Measurements from ENCODE around the gene TNFRSF8. TPM values are rescaled to one million over a fixed set of nuclear protein-coding genes. Genes with fewer than 3 reads are reported as not detected.
"Not testable (repeated sequence)": the region's sequence is repeated elsewhere in the genome, so short reads cannot be mapped to it uniquely, and the experiment has no call there.

The TNFRSF8 gene
- total RNA-seq, 3 donors from 2014 or later (not counting 1 experiment from before 2014, with no cell fraction given), result 0.34 to 1.7 (median 0.50) TPM

DNA sequence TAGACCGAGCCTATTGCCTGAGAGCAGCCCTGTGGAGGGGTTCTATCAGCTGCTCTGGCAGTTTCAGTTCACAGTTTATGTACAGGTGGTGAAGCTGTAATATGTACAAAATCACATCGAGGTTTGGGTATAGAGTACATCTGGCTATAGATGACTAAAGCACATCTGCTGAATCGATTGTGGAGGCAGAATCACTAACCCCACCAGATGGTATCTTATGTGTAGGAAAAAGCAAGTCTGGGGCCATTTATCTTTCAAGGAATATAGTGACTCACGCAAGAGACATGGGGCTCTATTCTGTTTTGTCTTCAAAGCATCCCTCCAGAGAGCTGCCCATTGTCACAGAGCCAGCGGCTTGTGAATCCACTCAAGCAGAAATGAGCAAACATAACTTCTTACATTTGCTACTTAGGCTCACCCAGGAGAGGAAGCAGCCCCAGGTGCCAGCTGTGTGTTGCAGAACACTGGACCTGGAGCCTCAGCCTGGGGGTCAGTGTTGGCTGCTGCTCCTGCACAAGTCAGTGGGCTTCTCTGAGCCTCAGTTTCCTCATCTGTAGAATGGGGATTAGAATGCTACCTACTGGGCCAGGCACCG lies 22.5 kb upstream of the TNFRSF8 start:
- ATAC-seq, result no peak
- H3K27ac Mint-ChIP-seq, result no peak overlapping the region
- no peaks in the 10 kb centered on the region for H3K36me3 ChIP-seq (ENCODE audit: control insufficient read depth, insufficient read depth, low read length)
- H3K4me3 Mint-ChIP-seq, result no peak overlapping the region
- no peaks in the 10 kb centered on the region for H3K9me3 ChIP-seq (ENCODE audit: control insufficient read depth, insufficient read depth, low read length)
- DNase-seq, result no peak
- H3K27me3 ChIP-seq (ENCODE audit: control insufficient read depth, insufficient read depth, low read length), result no peaks in the 10 kb centered on the region
- no peak overlapping the region for H3K4me3 ChIP-seq (ENCODE audit: low read length)
- intact Hi-C loops (cut with micrococcal nuclease), result no loop called here
- 58% methylated on average over 6 of the region's 6 CpGs for WGBS (ENCODE audit: insufficient coverage)
- no peaks in the 10 kb centered on the region for H3K36me3 Mint-ChIP-seq
- peaks cover 0 to 8% of the 10 kb centered on the region in 2 donors for H3K27me3 Mint-ChIP-seq (ENCODE audit: low read depth in 2 of 2)
- H3K27ac ChIP-seq (ENCODE audit: low read length), result peak overlapping the region; percentile 40
- H3K4me1 ChIP-seq (ENCODE audit: control insufficient read depth, insufficient read depth, low read length), result peaks cover 10% of the 10 kb centered on the region
- H3K4me1 Mint-ChIP-seq, result peaks cover 0 to 7% of the 10 kb centered on the region in 2 donors
- TF ChIP-seq, protein P1, sequence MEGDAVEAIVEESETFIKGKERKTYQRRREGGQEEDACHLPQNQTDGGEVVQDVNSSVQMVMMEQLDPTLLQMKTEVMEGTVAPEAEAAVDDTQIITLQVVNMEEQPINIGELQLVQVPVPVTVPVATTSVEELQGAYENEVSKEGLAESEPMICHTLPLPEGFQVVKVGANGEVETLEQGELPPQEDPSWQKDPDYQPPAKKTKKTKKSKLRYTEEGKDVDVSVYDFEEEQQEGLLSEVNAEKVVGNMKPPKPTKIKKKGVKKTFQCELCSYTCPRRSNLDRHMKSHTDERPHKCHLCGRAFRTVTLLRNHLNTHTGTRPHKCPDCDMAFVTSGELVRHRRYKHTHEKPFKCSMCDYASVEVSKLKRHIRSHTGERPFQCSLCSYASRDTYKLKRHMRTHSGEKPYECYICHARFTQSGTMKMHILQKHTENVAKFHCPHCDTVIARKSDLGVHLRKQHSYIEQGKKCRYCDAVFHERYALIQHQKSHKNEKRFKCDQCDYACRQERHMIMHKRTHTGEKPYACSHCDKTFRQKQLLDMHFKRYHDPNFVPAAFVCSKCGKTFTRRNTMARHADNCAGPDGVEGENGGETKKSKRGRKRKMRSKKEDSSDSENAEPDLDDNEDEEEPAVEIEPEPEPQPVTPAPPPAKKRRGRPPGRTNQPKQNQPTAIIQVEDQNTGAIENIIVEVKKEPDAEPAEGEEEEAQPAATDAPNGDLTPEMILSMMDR (IDR thresholded peaks at IDR 0.05), result no peak
- H3K9me3 Mint-ChIP-seq, result no peaks in the 10 kb centered on the region

DNA sequence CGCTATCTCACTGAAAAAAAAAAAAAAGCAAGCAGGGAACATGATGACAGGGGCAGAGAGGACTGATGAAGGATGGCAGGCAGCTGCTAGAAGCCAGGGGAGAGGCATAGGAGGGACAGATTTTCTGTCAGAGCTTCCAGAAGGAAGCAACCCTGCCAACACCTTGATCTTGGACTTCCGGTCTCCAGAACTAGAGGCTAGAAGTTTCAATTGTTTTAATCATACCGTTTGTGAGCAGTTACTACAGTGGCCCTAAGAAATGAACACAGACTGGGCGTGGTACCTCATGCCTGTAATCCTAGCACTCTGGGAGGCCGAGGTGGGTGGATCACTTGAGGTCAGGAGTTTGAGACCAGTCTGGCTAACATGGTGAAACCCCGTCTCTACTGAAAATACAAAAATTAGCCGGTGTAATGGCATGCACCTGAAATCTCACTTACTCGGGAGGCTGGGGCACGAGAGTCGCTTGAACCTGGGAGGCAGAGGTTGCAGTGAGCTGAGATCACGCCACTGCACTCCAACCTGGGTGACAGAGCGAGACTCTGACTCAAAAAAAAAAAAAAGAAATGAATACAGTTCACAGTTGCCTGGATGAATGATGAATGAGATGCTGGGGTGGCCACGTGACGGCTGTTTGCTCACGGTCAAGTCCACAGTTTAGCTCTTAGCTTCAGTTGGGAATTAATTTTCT lies 18.8 kb upstream of the TNFRSF8 start:
- H3K4me1 Mint-ChIP-seq; H3K36me3 ChIP-seq (ENCODE audit: control insufficient read depth, insufficient read depth, low read length); DNase-seq; H3K27me3 ChIP-seq (ENCODE audit: control insufficient read depth, insufficient read depth, low read length); H3K9me3 Mint-ChIP-seq; intact Hi-C loops (cut with micrococcal nuclease); H3K4me3 Mint-ChIP-seq; ATAC-seq; H3K9me3 ChIP-seq (ENCODE audit: control insufficient read depth, insufficient read depth, low read length); H3K27ac ChIP-seq (ENCODE audit: low read length); H3K36me3 Mint-ChIP-seq; H3K27me3 Mint-ChIP-seq (ENCODE audit: low read depth in 2 of 2); H3K27ac Mint-ChIP-seq; H3K4me3 ChIP-seq (ENCODE audit: low read length): not testable (repeated sequence)
- 74% methylated on average over 15 of the region's 15 CpGs for WGBS (ENCODE audit: insufficient coverage)
- peaks cover 24% of the 10 kb centered on the region for H3K4me1 ChIP-seq (ENCODE audit: control insufficient read depth, insufficient read depth, low read length)

DNA sequence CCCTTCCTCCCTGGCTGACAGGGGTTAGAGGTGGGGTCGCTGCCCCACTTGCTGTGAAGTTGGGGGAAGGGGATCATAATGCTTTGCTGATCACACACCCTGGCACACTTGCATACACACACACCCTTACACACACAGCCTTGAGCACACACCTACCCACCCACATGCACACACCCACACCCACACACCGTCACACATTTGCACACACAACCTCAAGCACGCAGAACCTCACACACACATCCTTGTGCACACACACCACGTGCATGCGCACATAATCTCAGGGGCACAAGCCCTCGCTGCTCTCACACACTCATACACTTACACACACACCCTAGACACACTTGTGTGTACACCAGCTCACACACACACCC lies 16.4 kb upstream of the TNFRSF8 start:
- no peak overlapping the region for H3K4me3 Mint-ChIP-seq
- H3K27me3 ChIP-seq (ENCODE audit: control insufficient read depth, insufficient read depth, low read length), result no peaks in the 10 kb centered on the region
- DNase-seq (no peak), ATAC-seq (peak in 1 of 3 donors; percentile 3)
- H3K4me3 ChIP-seq (ENCODE audit: low read length), result no peak overlapping the region
- H3K4me1 Mint-ChIP-seq, result peaks cover 0 to 1% of the 10 kb centered on the region in 2 donors
- 54% methylated on average over 5 of the region's 6 CpGs for WGBS (ENCODE audit: insufficient coverage)
- intact Hi-C loops (cut with micrococcal nuclease), result no loop called here
- TF ChIP-seq, protein P1 (IDR thresholded peaks at IDR 0.05), result no peak
- H3K27me3 Mint-ChIP-seq (ENCODE audit: low read depth in 2 of 2), result peaks cover 0 to 3% of the 10 kb centered on the region in 2 donors
- no peak overlapping the region for H3K27ac Mint-ChIP-seq
- no peaks in the 10 kb centered on the region for H3K36me3 Mint-ChIP-seq
- no peak overlapping the region for H3K27ac ChIP-seq (ENCODE audit: low read length)
- H3K36me3 ChIP-seq (ENCODE audit: control insufficient read depth, insufficient read depth, low read length), result no peaks in the 10 kb centered on the region
- H3K9me3 ChIP-seq (ENCODE audit: control insufficient read depth, insufficient read depth, low read length), result no peaks in the 10 kb centered on the region
- no peaks in the 10 kb centered on the region for H3K9me3 Mint-ChIP-seq
- peaks cover 20% of the 10 kb centered on the region for H3K4me1 ChIP-seq (ENCODE audit: control insufficient read depth, insufficient read depth, low read length)

DNA sequence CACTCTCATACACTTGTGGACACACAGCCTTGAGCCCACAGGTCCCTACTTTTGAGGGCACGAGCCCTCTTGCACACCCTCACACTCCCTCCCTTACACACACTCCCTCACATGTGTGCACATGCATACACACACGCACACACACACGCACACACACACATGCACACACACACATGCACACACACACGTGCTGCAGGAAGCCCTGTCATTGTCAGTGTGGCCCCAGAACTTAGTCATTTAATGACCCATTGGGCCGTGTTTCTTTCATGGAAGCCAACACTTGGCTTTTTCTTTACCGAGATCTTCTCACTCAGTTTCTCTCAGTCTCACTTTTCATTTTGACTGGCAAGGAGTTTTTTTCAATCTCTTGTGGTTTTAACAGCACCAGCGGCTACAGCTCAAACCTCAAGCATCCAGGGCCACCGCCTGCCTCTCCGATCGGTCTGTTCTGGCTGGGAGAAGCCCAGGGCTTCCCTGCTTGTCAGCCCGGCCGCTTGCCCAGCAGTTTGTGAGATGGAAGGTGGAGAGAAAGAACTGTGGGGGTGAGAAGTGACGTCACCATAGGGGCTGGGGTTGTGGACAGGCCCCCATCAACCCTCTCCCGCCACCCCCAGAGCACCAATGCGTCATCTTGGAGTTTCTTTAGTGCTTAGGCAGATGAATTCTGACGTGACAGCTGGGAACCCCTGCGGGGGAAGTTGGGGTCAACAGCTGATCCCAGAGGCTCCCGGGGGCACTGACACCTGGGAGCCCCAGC lies 15.8 kb upstream of the TNFRSF8 start:
- intact Hi-C loops (cut with micrococcal nuclease), result no loop called here
- Histone ChIP-seq H3K9me3 (ENCODE audit: control insufficient read depth, insufficient read depth, low read length) (no peaks in the 10 kb centered on the region), H3K27ac (ENCODE audit: low read length) (no peak overlapping the region), H3K4me1 (ENCODE audit: control insufficient read depth, insufficient read depth, low read length) (peaks cover 26% of the 10 kb centered on the region), H3K4me3 (ENCODE audit: low read length) (no peak overlapping the region), H3K36me3 (ENCODE audit: control insufficient read depth, insufficient read depth, low read length) (no peaks in the 10 kb centered on the region), H3K27me3 (ENCODE audit: control insufficient read depth, insufficient read depth, low read length) (no peaks in the 10 kb centered on the region)
- H3K27ac Mint-ChIP-seq, result no peak overlapping the region
- TF ChIP-seq, protein P1 (IDR thresholded peaks at IDR 0.05), result no peak
- peaks cover 0 to 7% of the 10 kb centered on the region in 2 donors for H3K4me1 Mint-ChIP-seq
- ATAC-seq, result peak; percentile 69 to 80 (median 78)
- H3K36me3 Mint-ChIP-seq, result no peaks in the 10 kb centered on the region
- no peak overlapping the region for H3K4me3 Mint-ChIP-seq
- peak; percentile 58 to 69 for DNase-seq
- no peaks in the 10 kb centered on the region for H3K9me3 Mint-ChIP-seq
- peaks cover 0 to 3% of the 10 kb centered on the region in 2 donors for H3K27me3 Mint-ChIP-seq (ENCODE audit: low read depth in 2 of 2)
- 16% methylated on average over 16 of the region's 18 CpGs for WGBS (ENCODE audit: insufficient coverage)
